HS-27A (cell line): ENCODE data around the gene PTGER4.
A peak's percentile ranks its signal among the peaks of the same experiment; 100 is the strongest.
"Not testable (repeated sequence)": the region's sequence is repeated elsewhere in the genome, so short reads cannot be mapped to it uniquely, and the experiment has no call there.

Experiments
- DNase-seq: peaks from one replicate; pipeline ENCODE4 v3.0.0-alpha.2; 2012; ENCODE audit warnings: low read depth, missing footprints

PTGER4 gene

GRCh38 chr5:40689438-40689837 lies 9.7 kb downstream of the PTGER4 start:
- DNase-seq, result peak; percentile 91

GRCh38 chr5:40690267-40690666 lies 10.6 kb downstream of the PTGER4 start:
- no peak for DNase-seq

GRCh38 chr5:40691894-40692293 lies 12.2 kb downstream of the PTGER4 start:
- DNase-seq, result no peak

- no peak for DNase-seq
Observed at GRCh38 chr5:40694433-40694832, 14.7 kb downstream of the PTGER4 start.

GRCh38 chr5:40700116-40700782 lies 20.5 kb downstream of the PTGER4 start:
- DNase-seq, result no peak

GRCh38 chr5:40702027-40702426 lies 22.3 kb downstream of the PTGER4 start:
- DNase-seq, result not testable (repeated sequence)

GRCh38 chr5:40705484-40705883 lies 25.8 kb downstream of the PTGER4 start:
- not testable (repeated sequence) for DNase-seq

- not testable (repeated sequence) for DNase-seq
Observed at GRCh38 chr5:40710575-40710974, 30.9 kb downstream of the PTGER4 start.

- no peak for DNase-seq
Observed at GRCh38 chr5:40714001-40714400, 34.3 kb downstream of the PTGER4 start.

GRCh38 chr5:40716000-40716399 lies 36.3 kb downstream of the PTGER4 start:
- DNase-seq, result no peak

GRCh38 chr5:40716590-40716989 lies 36.9 kb downstream of the PTGER4 start:
- no peak for DNase-seq

- no peak for DNase-seq
Observed at GRCh38 chr5:40717281-40717680, 37.6 kb downstream of the PTGER4 start.

GRCh38 chr5:40720069-40720468 lies 40.4 kb downstream of the PTGER4 start:
- no peak for DNase-seq

- not testable (repeated sequence) for DNase-seq
Observed at GRCh38 chr5:40722497-40722911, 42.8 kb downstream of the PTGER4 start.

GRCh38 chr5:40733434-40733833 lies 53.7 kb downstream of the PTGER4 start:
- DNase-seq, result no peak

GRCh38 chr5:40733879-40734563 lies 54.3 kb downstream of the PTGER4 start:
- no peak for DNase-seq

GRCh38 chr5:40734986-40735385 lies 55.3 kb downstream of the PTGER4 start:
- DNase-seq, result no peak

GRCh38 chr5:40735609-40736008 lies 55.9 kb downstream of the PTGER4 start:
- DNase-seq, result no peak

GRCh38 chr5:40736103-40736875 lies 56.6 kb downstream of the PTGER4 start:
- DNase-seq, result peak; percentile 49

- no peak for DNase-seq
Observed at GRCh38 chr5:40738502-40738901, 58.8 kb downstream of the PTGER4 start.
